CD4-positive, alpha-beta memory T cell (primary cell): ENCODE data around the gene RAPGEF2. TPM values are rescaled to one million over a fixed set of nuclear protein-coding genes. Genes with fewer than 3 reads are reported as not detected.

Experiments used
- CTCF ChIA-PET: fragments of 350-600 bp; sonication (Branson Sonifier 250); formaldehyde crosslinking; loops from one replicate; lab custom pipeline; 2021; ENCODE audit warnings: inconsistent platforms; ENCODE audit not compliant: partially characterized antibody; lab: Charles Lee
- POLR2A ChIA-PET: fragments of 350-600 bp; sonication (Branson Sonifier 250); formaldehyde crosslinking; loops from one replicate; lab custom pipeline; 2021; ENCODE audit not compliant: partially characterized antibody; lab: Charles Lee
- DNase-seq, 5 donors: peaks; one replicate each; pipeline versions ENCODE4 v3.0.0 to v3.0.0-alpha.2; 2020 to 2022; ENCODE audit warnings: mixed read lengths in 1 of 5
- H3K27ac ChIP-seq: one replicate; pipeline ENCODE4 v1.7.0; 2013; ENCODE audit warnings: low read depth, low read length
- H3K27me3 ChIP-seq: 2 replicates; pipeline ENCODE4 v1.7.0; 2013; ENCODE audit warnings: mild to moderate bottlenecking, low read length, moderate library complexity; ENCODE audit not compliant: insufficient read depth
- H3K36me3 ChIP-seq: 2 replicates; pipeline ENCODE4 v1.7.0; 2013; ENCODE audit warnings: mild to moderate bottlenecking, low read length, moderate library complexity; ENCODE audit not compliant: insufficient read depth
- H3K4me1 ChIP-seq: 2 replicates; pipeline ENCODE4 v1.7.0; 2013; ENCODE audit warnings: mild to moderate bottlenecking, low read length, moderate library complexity; ENCODE audit not compliant: insufficient read depth
- H3K4me3 ChIP-seq, 2 donors: one replicate each; pipeline ENCODE4 v1.7.0; 2013; ENCODE audit warnings: low read length in 2 of 2, mild to moderate bottlenecking in 1 of 2
- H3K9me3 ChIP-seq, 2 donors: one replicate each; pipeline ENCODE4 v1.7.0; 2013; ENCODE audit warnings: low read length in 2 of 2, control low read depth in 1 of 2; ENCODE audit not compliant: control insufficient read depth in 1 of 2
- H3K27ac Mint-ChIP-seq, 7 donors: one replicate each; pipeline ENCODE4 v1.8.0; 2020 to 2021; ENCODE audit warnings: mixed read lengths in 7 of 7, mild to moderate bottlenecking in 6 of 7, inconsistent platforms in 3 of 7, moderate library complexity in 3 of 7
- H3K27me3 Mint-ChIP-seq, 2 donors: one replicate each; pipeline ENCODE4 v1.8.0; 2020 to 2021; ENCODE audit warnings: mixed read lengths in 2 of 2
- H3K36me3 Mint-ChIP-seq, 2 donors: one replicate each; pipeline ENCODE4 v1.8.0; 2020 to 2021; ENCODE audit warnings: mixed read lengths in 2 of 2, inconsistent platforms in 1 of 2, mild to moderate bottlenecking in 1 of 2
- H3K4me1 Mint-ChIP-seq, 4 donors: one replicate each; pipeline ENCODE4 v1.8.0; 2020 to 2021; ENCODE audit warnings: mixed read lengths in 4 of 4, mild to moderate bottlenecking in 1 of 4
- H3K4me3 Mint-ChIP-seq, 8 donors: one replicate each; pipeline ENCODE4 v1.8.0; 2020 to 2021; ENCODE audit warnings: mixed read lengths in 8 of 8, mild to moderate bottlenecking in 7 of 8, moderate library complexity in 6 of 8, inconsistent platforms in 3 of 8
- H3K9me3 Mint-ChIP-seq, 8 donors: one replicate each; pipeline ENCODE4 v1.8.0; 2020 to 2021; ENCODE audit warnings: mixed read lengths in 8 of 8, mild to moderate bottlenecking in 5 of 8, inconsistent platforms in 3 of 8, moderate library complexity in 1 of 8
- intact Hi-C: fragments of 100-400 bp; cut with micrococcal nuclease; formaldehyde crosslinking; loops from one replicate; pipeline ENCODE4 v1.15.1; 2023
- polyA plus RNA-seq, 2 donors: library from polyadenylated mRNA; unstranded; fragments of 300-500 nt; fragmentation: Illumina TruSeq; gene quantifications; one replicate each; pipeline ENCODE4 v1.2.3, GENCODE V29; 2021
- total RNA-seq, 2 experiments: library from RNA; stranded (reverse); gene quantifications; one replicate each; pipeline ENCODE4 v1.2.3, GENCODE V29; 2021

Gene RAPGEF2
- total and polyA plus RNA-seq, 4 experiments from 2014 or later, result 0.69 to 27.9 (median 12.1) TPM

GRCh38 chr4:159117564-159117963, 14.7 kb downstream of the RAPGEF2 start:
- no peaks in the 10 kb centered on the region for H3K9me3 ChIP-seq
- H3K36me3 Mint-ChIP-seq, result peaks cover 0 to 7% of the 10 kb centered on the region in 2 donors
- H3K27ac Mint-ChIP-seq, result peak overlapping the region; percentile 27 to 93 (median 60)
- no peak for DNase-seq
- ChIA-PET CTCF (interaction anchor here (1.4 kb wide), 1 partner anchor 13 kb away, joined by 3 read pairs; no protein-coding TSS in a partner anchor), POLR2A (interaction anchor here (1.0 kb wide), 1 partner anchor 10 kb away, joined by 3 read pairs; no protein-coding TSS in a partner anchor)
- H3K27me3 Mint-ChIP-seq, result no peaks in the 10 kb centered on the region
- H3K4me3 ChIP-seq, result no peak overlapping the region
- no peak overlapping the region for H3K4me3 Mint-ChIP-seq
- peaks cover 17% of the 10 kb centered on the region for H3K4me1 ChIP-seq
- peak overlapping the region; percentile 9 for H3K27ac ChIP-seq
- H3K36me3 ChIP-seq, result no peaks in the 10 kb centered on the region
- peaks cover 0 to 4% (median 0%) of the 10 kb centered on the region in 8 donors for H3K9me3 Mint-ChIP-seq
- H3K27me3 ChIP-seq, result no peaks in the 10 kb centered on the region
- intact Hi-C loops, result no loop called here
- H3K4me1 Mint-ChIP-seq, result peaks cover 21 to 30% (median 27%) of the 10 kb centered on the region in 4 donors

DNA sequence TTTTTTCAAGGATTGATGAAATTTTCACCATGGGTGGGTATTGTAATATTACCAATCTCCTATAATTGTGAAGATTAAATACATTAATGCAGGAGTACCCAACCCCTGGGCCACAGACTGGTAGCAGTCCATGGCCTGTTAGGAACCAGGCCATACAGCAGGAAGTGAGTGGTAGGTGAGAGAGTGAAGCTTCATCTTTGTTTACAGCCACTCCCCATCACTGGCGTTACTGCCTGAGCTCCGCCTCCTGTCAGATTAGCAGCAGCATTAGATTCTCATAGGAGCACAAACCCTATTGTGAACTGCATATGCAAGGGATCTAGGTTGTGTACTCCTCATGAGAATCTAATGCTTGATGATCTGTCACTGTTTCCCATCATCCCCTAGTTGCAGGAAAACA, 15.1 kb downstream of the RAPGEF2 start:
- CTCF ChIA-PET, result no interaction called here
- peaks cover 21 to 31% (median 26%) of the 10 kb centered on the region in 4 donors for H3K4me1 Mint-ChIP-seq
- no peaks in the 10 kb centered on the region for H3K36me3 ChIP-seq
- H3K4me3 Mint-ChIP-seq, result no peak overlapping the region
- peak overlapping the region; percentile 27 to 93 (median 48) for H3K27ac Mint-ChIP-seq
- DNase-seq, result peak in 3 of 5 donors; percentile 20 to 39 (median 28)
- no peak overlapping the region for H3K4me3 ChIP-seq
- peaks cover 17% of the 10 kb centered on the region for H3K4me1 ChIP-seq
- POLR2A ChIA-PET, result interaction anchor here (0.9 to 1.0 kb wide), 2 partner anchors 11 to 15 kb away, joined by 3 read pairs; partner anchors contain the start of gene RAPGEF2
- no peaks in the 10 kb centered on the region for H3K27me3 ChIP-seq
- H3K36me3 Mint-ChIP-seq, result peaks cover 0 to 7% of the 10 kb centered on the region in 2 donors
- peak overlapping the region; percentile 9 for H3K27ac ChIP-seq
- intact Hi-C loops, result no loop called here
- H3K27me3 Mint-ChIP-seq, result no peaks in the 10 kb centered on the region
- H3K9me3 ChIP-seq, result no peaks in the 10 kb centered on the region
- H3K9me3 Mint-ChIP-seq, result peaks cover 0 to 4% (median 0%) of the 10 kb centered on the region in 8 donors

DNA sequence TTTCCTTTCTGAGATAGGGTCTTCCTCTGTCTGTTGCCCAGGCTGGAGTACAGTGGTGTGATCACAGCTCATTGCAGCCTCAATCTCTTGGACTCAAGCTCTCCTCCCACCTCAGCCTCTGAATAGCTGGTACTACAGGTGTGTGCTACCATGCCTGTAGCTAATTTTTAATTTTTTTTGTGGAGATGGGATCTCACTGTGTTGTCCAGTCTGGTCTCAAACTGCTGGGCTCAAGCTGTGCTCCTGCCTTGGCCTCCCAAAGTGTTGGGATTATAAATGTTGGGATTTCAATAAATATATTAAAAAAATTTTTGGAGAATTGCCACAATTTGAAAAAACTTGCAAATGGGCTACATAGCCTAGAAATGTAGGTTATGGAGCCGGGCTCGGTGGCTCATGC, 18.5 kb downstream of the RAPGEF2 start:
- CTCF ChIA-PET, result interaction anchor here (0.7 to 1.4 kb wide), 2 partner anchors 56 to 362 kb away, joined by 3 to 6 read pairs; no protein-coding TSS in a partner anchor
- POLR2A ChIA-PET, result no interaction called here

DNA sequence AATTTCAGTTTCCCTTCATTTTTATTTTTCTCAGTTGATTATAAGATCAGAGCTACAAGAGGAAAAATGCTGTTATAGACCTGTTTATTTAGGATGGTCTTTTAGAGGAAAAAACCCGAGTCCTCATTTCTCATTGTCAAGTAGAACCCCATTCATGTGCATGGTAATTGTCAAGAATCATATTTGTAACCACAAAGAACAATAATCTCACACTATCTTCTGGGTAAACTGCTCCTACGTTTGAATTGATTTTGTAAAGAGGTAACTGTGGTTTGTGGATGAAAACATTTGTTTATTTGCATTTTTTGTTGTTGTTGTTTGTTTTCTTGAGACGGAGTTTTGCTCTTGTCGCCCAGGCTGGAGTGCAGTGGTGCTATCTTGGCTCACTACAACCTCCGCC, 23.8 kb downstream of the RAPGEF2 start:
- no peak overlapping the region for H3K4me3 ChIP-seq
- no peaks in the 10 kb centered on the region for H3K27me3 ChIP-seq
- no peak for DNase-seq
- H3K4me1 ChIP-seq, result peaks cover 4% of the 10 kb centered on the region
- CTCF ChIA-PET, result no interaction called here
- no peak overlapping the region for H3K27ac ChIP-seq
- H3K4me1 Mint-ChIP-seq, result peaks cover 17 to 24% (median 18%) of the 10 kb centered on the region in 4 donors
- H3K36me3 ChIP-seq, result no peaks in the 10 kb centered on the region
- intact Hi-C loops, result no loop called here
- H3K9me3 ChIP-seq, result no peaks in the 10 kb centered on the region
- no peaks in the 10 kb centered on the region for H3K27me3 Mint-ChIP-seq
- peak overlapping the region in 1 of 7 donors; percentile 22 for H3K27ac Mint-ChIP-seq
- no peaks in the 10 kb centered on the region for H3K36me3 Mint-ChIP-seq
- H3K9me3 Mint-ChIP-seq, result no peaks in the 10 kb centered on the region
- no peak overlapping the region for H3K4me3 Mint-ChIP-seq
- POLR2A ChIA-PET, result no interaction called here

More for the DNA sequence above, 18.5 kb downstream of the RAPGEF2 start:
- H3K27ac ChIP-seq, result no peak overlapping the region
- Mint-ChIP-seq H3K27ac (peak overlapping the region in 1 of 7 donors; percentile 42), H3K4me3 (no peak overlapping the region), H3K4me1 (peaks cover 21 to 36% (median 24%) of the 10 kb centered on the region in 4 donors), H3K9me3 (no peaks in the 10 kb centered on the region), H3K36me3 (no peaks in the 10 kb centered on the region), H3K27me3 (no peaks in the 10 kb centered on the region)
- intact Hi-C loops, result no loop called here
- no peaks in the 10 kb centered on the region for H3K27me3 ChIP-seq
- peaks cover 21% of the 10 kb centered on the region for H3K4me1 ChIP-seq
- H3K9me3 ChIP-seq, result no peaks in the 10 kb centered on the region
- no peaks in the 10 kb centered on the region for H3K36me3 ChIP-seq
- H3K4me3 ChIP-seq, result no peak overlapping the region
- DNase-seq, result no peak

DNA sequence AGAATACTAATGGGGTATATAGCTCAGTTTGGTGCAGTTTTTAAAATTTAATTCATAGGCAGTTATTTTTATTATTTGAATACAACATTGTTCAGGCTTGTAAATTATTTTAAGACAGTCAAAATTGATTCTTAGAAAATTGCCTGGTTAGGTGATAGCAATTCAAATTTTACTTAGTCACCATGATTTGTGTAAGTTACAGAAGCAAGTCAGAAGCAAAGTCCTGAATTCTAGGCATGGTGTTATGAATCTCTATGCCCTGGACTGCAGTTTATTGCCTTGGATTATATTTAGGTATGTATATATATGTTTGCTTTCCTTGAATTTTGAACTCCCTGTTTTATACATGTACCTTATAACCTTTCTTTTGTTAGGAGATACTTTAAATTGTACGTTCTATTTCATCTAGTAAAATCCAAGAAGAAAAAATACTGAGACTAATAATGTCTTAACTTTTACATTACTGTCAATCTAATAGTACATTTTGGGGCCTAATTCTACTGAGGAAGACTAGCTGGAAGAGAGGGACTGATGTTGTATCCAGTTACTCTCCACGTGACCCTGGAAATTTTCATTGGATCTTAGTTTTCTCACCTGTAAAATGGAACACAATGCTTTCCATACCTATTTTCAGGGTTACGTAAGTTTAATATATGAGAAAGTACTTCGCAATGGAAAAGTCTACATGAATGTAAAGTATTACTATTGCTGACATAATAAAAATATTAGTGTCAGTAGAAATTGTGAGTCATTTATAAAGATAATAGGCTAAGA, 25.1 kb downstream of the RAPGEF2 start:
- DNase-seq, result no peak
- no peaks in the 10 kb centered on the region for H3K27me3 Mint-ChIP-seq
- peaks cover 17 to 31% (median 19%) of the 10 kb centered on the region in 4 donors for H3K4me1 Mint-ChIP-seq
- H3K4me3 Mint-ChIP-seq, result no peak overlapping the region
- POLR2A ChIA-PET, result interaction anchor here (0.6 kb wide), 1 partner anchor 37 kb away, joined by 3 read pairs; no protein-coding TSS in a partner anchor
- H3K4me3 ChIP-seq, result no peak overlapping the region
- H3K36me3 Mint-ChIP-seq, result no peaks in the 10 kb centered on the region
- no peaks in the 10 kb centered on the region for H3K9me3 ChIP-seq
- H3K9me3 Mint-ChIP-seq, result no peaks in the 10 kb centered on the region
- H3K27ac Mint-ChIP-seq, result no peak overlapping the region
- peaks cover 4% of the 10 kb centered on the region for H3K4me1 ChIP-seq
- no peak overlapping the region for H3K27ac ChIP-seq
- CTCF ChIA-PET, result no interaction called here
- no peaks in the 10 kb centered on the region for H3K36me3 ChIP-seq
- H3K27me3 ChIP-seq, result no peaks in the 10 kb centered on the region
- intact Hi-C loops, result no loop called here

GRCh38 chr4:159129814-159130550, 27.1 kb downstream of the RAPGEF2 start:
- Histone ChIP-seq H3K27ac (no peak overlapping the region), H3K27me3 (no peaks in the 10 kb centered on the region), H3K4me1 (peaks cover 4% of the 10 kb centered on the region), H3K4me3 (no peak overlapping the region), H3K36me3 (no peaks in the 10 kb centered on the region), H3K9me3 (no peaks in the 10 kb centered on the region)
- Mint-ChIP-seq H3K9me3 (no peaks in the 10 kb centered on the region), H3K36me3 (no peaks in the 10 kb centered on the region), H3K4me1 (peaks cover 17 to 27% (median 20%) of the 10 kb centered on the region in 4 donors), H3K4me3 (no peak overlapping the region), H3K27ac (peak overlapping the region in 1 of 7 donors; percentile 57), H3K27me3 (no peaks in the 10 kb centered on the region)
- intact Hi-C loops, result no loop called here
- POLR2A ChIA-PET, result no interaction called here
- DNase-seq, result no peak
- CTCF ChIA-PET, result no interaction called here

GRCh38 chr4:159131564-159131963, 28.7 kb downstream of the RAPGEF2 start:
- no peaks in the 10 kb centered on the region for H3K9me3 ChIP-seq
- no peak overlapping the region for H3K27ac Mint-ChIP-seq
- H3K9me3 Mint-ChIP-seq, result no peaks in the 10 kb centered on the region
- no peak overlapping the region for H3K27ac ChIP-seq
- H3K4me1 Mint-ChIP-seq, result peaks cover 13 to 28% (median 16%) of the 10 kb centered on the region in 4 donors
- no peaks in the 10 kb centered on the region for H3K27me3 Mint-ChIP-seq
- H3K27me3 ChIP-seq, result no peaks in the 10 kb centered on the region
- POLR2A ChIA-PET, result no interaction called here
- intact Hi-C loops, result no loop called here
- H3K36me3 ChIP-seq, result no peaks in the 10 kb centered on the region
- H3K4me3 ChIP-seq, result no peak overlapping the region
- no peaks in the 10 kb centered on the region for H3K36me3 Mint-ChIP-seq
- no peak for DNase-seq
- H3K4me3 Mint-ChIP-seq, result no peak overlapping the region
- H3K4me1 ChIP-seq, result no peaks in the 10 kb centered on the region
- CTCF ChIA-PET, result no interaction called here
